HG03565 (cell line): ENCODE results near the gene PAXIP1.
"Not testable (repeated sequence)": the region's sequence is repeated elsewhere in the genome, so short reads cannot be mapped to it uniquely, and the experiment has no call there.

Experiments
- ATAC-seq: cut with Tn5 transposase; IDR thresholded peaks from one replicate; pipeline ENCODE4 v1.9.1; 2021; ENCODE audit warnings: mild to moderate bottlenecking, moderate library complexity; ENCODE audit not compliant: unreplicated experiment

The PAXIP1 gene, protein sequence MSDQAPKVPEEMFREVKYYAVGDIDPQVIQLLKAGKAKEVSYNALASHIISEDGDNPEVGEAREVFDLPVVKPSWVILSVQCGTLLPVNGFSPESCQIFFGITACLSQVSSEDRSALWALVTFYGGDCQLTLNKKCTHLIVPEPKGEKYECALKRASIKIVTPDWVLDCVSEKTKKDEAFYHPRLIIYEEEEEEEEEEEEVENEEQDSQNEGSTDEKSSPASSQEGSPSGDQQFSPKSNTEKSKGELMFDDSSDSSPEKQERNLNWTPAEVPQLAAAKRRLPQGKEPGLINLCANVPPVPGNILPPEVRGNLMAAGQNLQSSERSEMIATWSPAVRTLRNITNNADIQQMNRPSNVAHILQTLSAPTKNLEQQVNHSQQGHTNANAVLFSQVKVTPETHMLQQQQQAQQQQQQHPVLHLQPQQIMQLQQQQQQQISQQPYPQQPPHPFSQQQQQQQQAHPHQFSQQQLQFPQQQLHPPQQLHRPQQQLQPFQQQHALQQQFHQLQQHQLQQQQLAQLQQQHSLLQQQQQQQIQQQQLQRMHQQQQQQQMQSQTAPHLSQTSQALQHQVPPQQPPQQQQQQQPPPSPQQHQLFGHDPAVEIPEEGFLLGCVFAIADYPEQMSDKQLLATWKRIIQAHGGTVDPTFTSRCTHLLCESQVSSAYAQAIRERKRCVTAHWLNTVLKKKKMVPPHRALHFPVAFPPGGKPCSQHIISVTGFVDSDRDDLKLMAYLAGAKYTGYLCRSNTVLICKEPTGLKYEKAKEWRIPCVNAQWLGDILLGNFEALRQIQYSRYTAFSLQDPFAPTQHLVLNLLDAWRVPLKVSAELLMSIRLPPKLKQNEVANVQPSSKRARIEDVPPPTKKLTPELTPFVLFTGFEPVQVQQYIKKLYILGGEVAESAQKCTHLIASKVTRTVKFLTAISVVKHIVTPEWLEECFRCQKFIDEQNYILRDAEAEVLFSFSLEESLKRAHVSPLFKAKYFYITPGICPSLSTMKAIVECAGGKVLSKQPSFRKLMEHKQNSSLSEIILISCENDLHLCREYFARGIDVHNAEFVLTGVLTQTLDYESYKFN

DNA sequence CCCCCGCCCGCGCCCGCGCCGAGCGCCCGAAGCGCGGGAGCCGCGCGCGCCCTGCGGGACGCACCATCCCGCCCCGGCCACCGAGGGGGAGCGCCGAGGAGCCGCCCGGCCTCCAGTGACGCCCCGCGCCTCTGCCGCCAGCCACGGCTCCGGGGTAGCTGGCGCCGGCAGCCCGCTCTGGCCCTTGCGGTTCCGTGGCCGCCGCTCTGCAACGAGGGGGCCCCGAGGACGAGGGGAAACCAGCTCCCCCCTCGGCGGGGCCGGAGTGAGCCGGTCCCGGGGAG lies at the start of gene PAXIP1:
Gene PAXIP1 (minus strand): TSS at position 33 of the 284 bp plus-strand sequence. CDS start 195 bp downstream, outside the sequence.
- peak; percentile 41 for ATAC-seq

GRCh38 chr7:155051355-155051754 lies 48.4 kb upstream of the PAXIP1 start:
- ATAC-seq: no peak

GRCh38 chr7:155048006-155048405 lies 45.1 kb upstream of the PAXIP1 start:
- no peak for ATAC-seq

GRCh38 chr7:155043756-155044155 lies 40.8 kb upstream of the PAXIP1 start:
- no peak for ATAC-seq

DNA sequence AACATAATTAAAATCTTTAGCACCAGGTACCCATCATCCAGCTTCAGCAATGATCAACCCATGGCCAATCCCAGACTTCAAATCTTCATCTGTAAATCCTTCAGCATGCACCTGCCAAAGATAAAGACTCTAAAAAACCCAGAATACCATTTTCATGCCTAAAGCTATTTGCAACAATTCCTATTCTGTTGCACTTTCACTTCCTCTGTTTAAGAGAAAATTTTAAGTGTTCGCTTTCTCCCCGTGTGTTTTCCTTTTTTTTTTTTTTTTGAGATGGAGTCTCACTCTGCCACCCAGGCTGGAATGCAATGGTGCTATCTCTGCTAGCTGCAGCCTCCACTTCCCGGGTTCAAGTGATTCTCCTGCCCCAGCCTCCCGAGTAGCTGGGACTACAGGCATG lies 35.4 kb upstream of the PAXIP1 start:
- ATAC-seq: no peak

GRCh38 chr7:155034495-155034894 lies 31.6 kb upstream of the PAXIP1 start:
- not testable (repeated sequence) for ATAC-seq

GRCh38 chr7:155032978-155033377 lies 30.1 kb upstream of the PAXIP1 start:
- no peak for ATAC-seq

- no peak for ATAC-seq
These were observed 25.0 kb upstream of the PAXIP1 start for GRCh38 chr7:155027879-155028278.

- no peak for ATAC-seq
These were observed 18.8 kb upstream of the PAXIP1 start for GRCh38 chr7:155021699-155022145.

- no peak for ATAC-seq
These were observed 18.1 kb upstream of the PAXIP1 start for GRCh38 chr7:155020996-155021395.

DNA sequence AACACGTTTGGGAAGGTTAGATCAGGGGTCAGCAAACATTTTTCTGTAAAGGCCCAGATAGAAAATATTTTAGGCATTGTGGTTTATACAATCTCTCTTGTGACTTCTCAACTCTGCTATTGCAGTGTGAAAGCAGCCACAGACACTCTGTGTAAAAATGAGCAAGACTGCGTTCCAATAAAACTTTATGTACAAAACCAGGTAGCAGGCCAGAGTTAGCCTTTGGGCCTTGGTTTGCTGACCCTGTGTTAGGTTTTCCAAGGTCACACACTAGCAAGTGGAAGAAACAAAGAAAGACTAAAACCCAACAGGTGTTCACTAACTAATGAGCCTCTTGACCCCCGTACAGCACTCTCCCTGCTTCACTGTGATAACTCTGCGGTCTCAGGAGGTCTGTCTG lies 14.9 kb upstream of the PAXIP1 start:
- ATAC-seq: no peak

DNA sequence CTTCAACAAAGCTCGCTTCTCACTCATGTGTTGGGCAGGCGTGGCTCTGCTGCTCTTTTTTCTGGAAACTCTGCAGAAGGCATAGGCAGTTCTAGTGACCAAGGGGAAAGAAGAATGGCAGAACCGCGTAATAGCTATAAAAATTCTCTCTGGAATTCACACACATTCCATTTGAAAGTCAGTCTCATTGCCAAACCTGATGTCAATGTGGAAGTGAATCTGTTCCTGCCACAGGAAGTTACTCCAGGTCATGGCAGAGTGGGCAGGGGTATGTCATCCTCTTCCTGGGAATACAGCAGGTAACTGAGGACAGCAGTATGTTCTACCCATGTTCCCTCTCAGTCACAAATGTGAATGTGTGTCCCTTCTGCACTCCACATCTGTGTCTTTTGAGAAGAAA lies 8.2 kb upstream of the PAXIP1 start:
- ATAC-seq: no peak

- ATAC-seq: no peak
These were observed 6.7 kb upstream of the PAXIP1 start for GRCh38 chr7:155009570-155010157.

GRCh38 chr7:155007947-155008346 lies 5.0 kb upstream of the PAXIP1 start:
- no peak for ATAC-seq

GRCh38 chr7:155003376-155004214 lies 671 bp upstream of the PAXIP1 start:
- peak; percentile 43 for ATAC-seq

DNA sequence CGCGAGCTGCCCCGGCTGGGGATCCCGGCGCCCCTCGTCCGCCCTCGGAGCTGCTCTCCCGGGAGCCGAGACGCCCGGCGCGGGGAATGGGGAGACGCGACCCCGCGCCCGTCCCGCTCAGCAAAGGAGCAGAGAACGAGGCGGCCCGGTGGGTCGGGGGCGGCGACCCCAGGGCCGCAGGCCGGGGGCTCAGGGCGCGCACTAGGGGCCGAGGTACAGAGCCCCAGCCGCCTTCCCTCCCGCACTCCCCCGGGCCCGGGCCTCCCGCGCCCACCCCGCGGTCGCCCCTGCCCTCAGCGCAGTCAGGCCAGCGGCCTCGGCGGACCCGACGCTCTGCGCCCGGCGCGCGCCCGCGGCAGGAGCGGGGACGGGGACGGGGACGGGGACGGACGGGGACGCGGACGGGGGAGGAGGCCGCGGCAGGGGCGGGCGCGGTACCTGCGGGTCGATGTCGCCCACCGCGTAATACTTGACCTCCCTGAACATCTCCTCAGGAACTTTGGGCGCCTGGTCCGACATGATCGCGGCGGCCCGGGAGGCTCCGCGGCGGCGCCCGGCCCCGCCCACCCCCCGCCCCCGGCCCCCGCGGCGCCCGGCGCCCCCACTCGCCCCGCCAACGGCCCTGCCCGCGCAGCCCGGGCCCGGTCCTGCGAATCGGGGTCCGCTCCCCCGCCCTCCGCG lies 373 bp downstream of the PAXIP1 start:
- ATAC-seq: peak; percentile 16

DNA sequence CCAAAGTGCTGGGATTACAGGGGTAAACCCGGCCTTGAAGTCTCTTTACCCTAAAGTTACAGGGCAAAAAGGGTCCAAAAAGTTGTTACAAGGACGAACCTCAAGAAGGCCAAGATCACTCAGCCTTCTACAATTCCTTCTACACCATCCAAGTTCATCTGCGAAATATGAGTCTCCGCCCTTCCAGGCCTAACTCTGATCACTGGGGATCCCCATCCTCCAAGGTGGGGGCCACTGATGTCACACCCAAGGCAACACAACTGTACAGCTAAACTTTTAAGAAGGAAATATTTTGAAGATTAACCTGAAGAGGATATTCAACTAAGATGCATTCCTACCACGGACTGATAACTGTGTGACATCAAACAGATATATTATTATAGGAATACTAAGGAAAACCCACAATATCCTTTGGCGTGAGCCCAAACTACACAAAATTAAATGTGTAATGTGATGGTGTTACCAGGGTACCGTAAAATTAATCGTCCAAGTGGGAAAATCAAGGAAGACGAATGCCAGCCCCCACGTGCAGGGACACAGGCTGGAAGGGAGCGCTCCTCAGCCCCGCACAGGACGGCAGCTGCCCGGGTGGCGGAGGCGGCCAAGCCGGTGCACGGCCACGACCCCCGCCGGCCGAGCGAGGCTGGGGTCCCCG lies 1.0 kb downstream of the PAXIP1 start:
- ATAC-seq: no peak

DNA sequence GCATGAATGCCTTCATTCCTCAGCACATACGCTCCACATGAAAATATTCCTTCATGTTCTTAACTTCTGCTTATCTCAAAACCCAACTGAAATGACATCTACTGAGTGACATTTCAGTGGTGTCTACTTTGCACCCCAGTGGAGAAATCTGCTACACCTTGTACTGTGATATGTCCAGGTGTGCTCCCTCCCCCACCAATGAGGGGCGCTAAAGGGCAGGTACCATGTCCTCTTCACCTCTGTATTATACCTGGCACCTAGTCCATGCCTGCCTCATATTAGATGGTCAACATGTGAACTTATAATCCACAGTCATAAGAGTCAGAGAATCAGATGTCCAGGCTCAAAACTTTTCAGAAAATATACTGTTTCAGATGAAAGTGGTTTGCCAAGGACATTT lies 2.1 kb downstream of the PAXIP1 start:
- no peak for ATAC-seq

DNA sequence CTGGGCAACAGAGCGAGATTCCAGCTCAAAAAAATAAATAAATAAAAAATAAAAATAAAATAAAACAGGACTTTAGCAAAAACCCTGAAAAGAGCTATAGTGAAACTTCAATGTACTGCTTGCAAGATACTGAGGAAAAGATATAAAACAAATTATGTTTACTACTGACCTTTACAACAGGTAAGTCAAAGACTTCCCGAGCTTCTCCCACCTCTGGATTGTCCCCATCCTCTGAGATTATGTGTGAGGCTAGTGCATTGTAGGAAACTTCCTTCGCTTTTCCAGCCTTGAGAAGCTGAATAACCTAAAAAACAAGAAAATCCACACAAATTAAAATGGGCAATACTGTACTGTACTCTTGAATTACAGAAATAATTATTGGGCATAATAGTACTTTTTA lies 4.4 kb downstream of the PAXIP1 start:
- ATAC-seq: no peak
